Spinal cord (tissue), 10 donors: Measurements from ENCODE around the gene ECPAS. TPM values are rescaled to one million over a fixed set of nuclear protein-coding genes. Genes with fewer than 3 reads are reported as not detected.

Source experiments
- DNase-seq, 6 donors: peaks; one replicate each; pipeline versions ENCODE4 v3.0.0 to v3.0.0-alpha.2; 2013 to 2015; ENCODE audit warnings: low spot score in 6 of 6, low read depth in 4 of 6
- H3K27ac ChIP-seq: one replicate; pipeline ENCODE4 v1.5.1; 2013; ENCODE audit warnings: low read depth, low read length, control low read depth
- H3K27me3 ChIP-seq: one replicate; pipeline ENCODE4 v1.6.1; 2013; ENCODE audit warnings: low read length; ENCODE audit not compliant: control insufficient read depth, insufficient read depth
- H3K36me3 ChIP-seq: one replicate; pipeline ENCODE4 v1.6.1; 2013; ENCODE audit warnings: low read length; ENCODE audit not compliant: control insufficient read depth, insufficient read depth
- H3K4me1 ChIP-seq: one replicate; pipeline ENCODE4 v1.6.1; 2013; ENCODE audit warnings: low read length; ENCODE audit not compliant: control insufficient read depth, insufficient read depth
- H3K4me3 ChIP-seq: one replicate; pipeline ENCODE4 v1.5.1; 2013; ENCODE audit warnings: low read depth, low read length, control low read depth
- H3K9me3 ChIP-seq: one replicate; pipeline ENCODE4 v1.6.1; 2013; ENCODE audit warnings: low read length; ENCODE audit not compliant: control insufficient read depth, insufficient read depth
- WGBS: methylation state at CpG from one replicate; pipeline ENCODE4 v1.1.5; 2013; ENCODE audit warnings: missing lambda C conversion rate; ENCODE audit not compliant: insufficient coverage; 5-methylcytosine and 5-hydroxymethylcytosine counted together
- polyA plus RNA-seq, 2 donors: library from polyadenylated mRNA; unstranded; fragments of 120-200 nt; gene quantifications; one replicate each; pipeline ENCODE4 v1.2.1, GENCODE V29; 2013; ENCODE audit not compliant: insufficient read length in 2 of 2
- total RNA-seq, 2 donors: library from RNA; depleted of rRNA in 1 of 2; stranded (reverse); fragments of 120-200 nt in 1 of 2; fragments of >200 nt in 1 of 2; gene quantifications; one replicate each; pipeline versions ENCODE4 v1.2.3 to v1.2.4, GENCODE V29; 2013 to 2014
- donor health status: healthy.

Gene ECPAS
- total and polyA plus RNA-seq, 4 donors = 64.4 to 120 (median 74.0) TPM

DNA sequence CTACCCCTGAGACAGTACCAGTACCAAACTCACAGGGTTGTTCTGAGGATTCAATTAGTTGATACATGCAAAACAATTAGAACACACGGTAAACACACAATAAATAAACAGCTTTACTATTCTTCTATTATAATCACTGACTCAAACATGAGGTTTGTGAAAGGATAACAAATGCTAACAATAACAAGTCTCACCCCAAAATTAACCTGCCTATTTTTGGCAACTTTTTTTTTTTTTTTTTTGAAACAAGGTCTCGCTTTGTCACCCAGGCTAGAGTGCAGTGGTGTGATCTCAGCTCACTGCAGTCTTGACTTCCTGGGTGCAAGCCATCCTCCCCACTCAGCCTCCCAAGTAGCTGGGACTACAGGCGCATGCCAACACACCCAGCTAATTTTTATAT, 6.5 kb downstream of the ECPAS start:
- H3K36me3 ChIP-seq = no peaks in the 10 kb centered on the region
- no peak overlapping the region for H3K27ac ChIP-seq
- peaks cover 3% of the 10 kb centered on the region for H3K4me1 ChIP-seq
- no peak overlapping the region for H3K4me3 ChIP-seq
- DNase-seq = no peak
- WGBS = no CpG with 5 or more reads among the region's 3 CpGs
- H3K27me3 ChIP-seq = no peaks in the 10 kb centered on the region
- H3K9me3 ChIP-seq = no peaks in the 10 kb centered on the region

DNA sequence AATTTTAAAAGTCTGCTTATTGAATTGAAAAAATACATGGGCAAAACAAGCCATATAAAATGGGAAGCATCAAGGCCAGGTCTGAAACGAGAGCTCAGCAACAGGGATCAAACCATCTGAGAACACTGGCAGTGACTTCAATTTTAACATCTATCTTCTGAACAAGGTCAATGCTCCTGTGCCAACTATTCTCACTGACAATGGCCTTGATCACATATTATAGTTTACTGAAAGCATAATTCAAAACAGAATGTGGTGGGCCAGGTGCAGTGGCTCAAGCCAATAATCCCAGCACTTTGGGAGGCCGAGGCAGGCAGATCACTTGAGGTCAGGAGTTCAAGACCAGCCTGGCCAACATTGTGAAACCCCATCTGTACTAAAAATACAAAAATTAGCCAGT, 9.0 kb downstream of the ECPAS start:
- no peak for DNase-seq
- H3K4me3 ChIP-seq = no peak overlapping the region
- no peaks in the 10 kb centered on the region for H3K27me3 ChIP-seq
- no peak overlapping the region for H3K27ac ChIP-seq
- peaks cover 3% of the 10 kb centered on the region for H3K36me3 ChIP-seq
- no peaks in the 10 kb centered on the region for H3K4me1 ChIP-seq
- no peaks in the 10 kb centered on the region for H3K9me3 ChIP-seq
- WGBS = 83% methylated on average over 1 of the region's 2 CpGs

DNA sequence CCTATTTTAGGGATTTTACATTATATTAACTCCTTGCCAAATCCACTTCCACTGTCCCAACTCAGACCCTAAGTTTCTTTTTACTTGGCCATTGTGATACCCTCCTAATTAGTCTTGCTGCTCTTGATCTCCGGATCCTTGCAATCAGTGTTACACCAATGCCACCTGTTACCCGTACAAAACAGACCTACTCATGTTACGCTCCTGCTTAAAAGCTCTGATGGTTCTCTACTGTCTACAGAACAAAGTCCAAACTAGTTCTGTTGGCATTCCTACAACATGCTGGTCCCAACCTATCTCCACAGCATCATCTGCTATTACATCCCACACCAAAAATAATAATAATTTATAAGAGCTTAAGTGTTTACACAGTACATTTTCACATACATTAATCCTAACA, 9.8 kb downstream of the ECPAS start:
- 75% methylated on average over 3 of the region's 3 CpGs for WGBS
- Histone ChIP-seq H3K4me1 (no peaks in the 10 kb centered on the region), H3K27me3 (no peaks in the 10 kb centered on the region), H3K36me3 (peaks cover 3% of the 10 kb centered on the region), H3K9me3 (no peaks in the 10 kb centered on the region), H3K4me3 (no peak overlapping the region), H3K27ac (no peak overlapping the region)
- no peak for DNase-seq

DNA sequence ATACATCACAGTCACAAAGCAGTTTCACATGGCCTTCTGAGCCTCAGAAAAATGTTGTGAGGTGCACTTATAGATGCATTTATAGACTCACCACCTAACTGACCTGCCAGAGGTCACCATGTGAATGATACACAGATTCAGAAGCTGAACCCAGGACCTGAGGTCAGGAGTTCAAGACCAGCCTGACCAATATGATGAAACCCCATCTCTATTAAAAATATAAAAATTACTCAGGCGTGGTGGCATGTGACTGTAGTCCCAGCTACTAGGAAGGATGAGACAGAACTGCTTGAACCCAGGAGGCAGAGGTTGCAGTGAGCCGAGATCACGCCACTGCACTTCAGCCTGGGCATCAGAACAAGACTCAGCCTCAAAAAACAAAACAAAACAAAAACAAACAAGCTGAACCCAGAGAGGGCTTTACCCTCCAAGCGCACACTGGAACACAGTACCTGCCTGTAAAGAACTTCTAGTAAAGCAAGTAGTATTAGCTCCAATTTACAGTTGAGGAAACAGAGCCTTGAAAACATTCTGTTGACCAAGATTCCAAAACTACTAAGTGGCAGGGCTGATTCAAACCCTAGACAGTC, 16.3 kb downstream of the ECPAS start:
- H3K27ac ChIP-seq = no peak overlapping the region
- no peaks in the 10 kb centered on the region for H3K4me1 ChIP-seq
- no peak overlapping the region for H3K4me3 ChIP-seq
- H3K36me3 ChIP-seq = peaks cover 3% of the 10 kb centered on the region
- H3K9me3 ChIP-seq = no peaks in the 10 kb centered on the region
- H3K27me3 ChIP-seq = no peaks in the 10 kb centered on the region
- no peak for DNase-seq
- 92% methylated on average over 4 of the region's 4 CpGs for WGBS

DNA sequence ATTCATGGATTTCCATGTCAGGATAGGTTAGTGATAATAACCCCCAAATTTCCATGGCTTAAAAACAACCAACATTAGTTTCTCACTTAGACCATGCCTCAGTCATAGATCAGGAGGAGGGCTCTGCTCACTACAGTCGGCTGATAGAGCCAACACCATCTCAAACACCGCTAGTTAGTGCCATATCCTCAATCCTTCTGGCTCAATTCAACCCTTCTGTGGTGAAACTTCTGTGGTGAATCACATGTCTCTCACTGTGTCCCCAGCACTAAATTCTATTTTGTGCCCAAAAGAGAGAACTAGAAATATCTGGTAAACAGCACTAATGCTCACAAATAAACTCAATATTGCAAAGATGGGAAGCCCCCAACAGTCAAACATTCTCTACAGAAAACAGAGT, 21.1 kb downstream of the ECPAS start:
- WGBS = 92% methylated on average over 2 of the region's 2 CpGs
- H3K4me1 ChIP-seq = no peaks in the 10 kb centered on the region
- H3K4me3 ChIP-seq = no peak overlapping the region
- H3K36me3 ChIP-seq = no peaks in the 10 kb centered on the region
- no peak for DNase-seq
- H3K27me3 ChIP-seq = no peaks in the 10 kb centered on the region
- peaks cover 2% of the 10 kb centered on the region for H3K9me3 ChIP-seq
- H3K27ac ChIP-seq = no peak overlapping the region

DNA sequence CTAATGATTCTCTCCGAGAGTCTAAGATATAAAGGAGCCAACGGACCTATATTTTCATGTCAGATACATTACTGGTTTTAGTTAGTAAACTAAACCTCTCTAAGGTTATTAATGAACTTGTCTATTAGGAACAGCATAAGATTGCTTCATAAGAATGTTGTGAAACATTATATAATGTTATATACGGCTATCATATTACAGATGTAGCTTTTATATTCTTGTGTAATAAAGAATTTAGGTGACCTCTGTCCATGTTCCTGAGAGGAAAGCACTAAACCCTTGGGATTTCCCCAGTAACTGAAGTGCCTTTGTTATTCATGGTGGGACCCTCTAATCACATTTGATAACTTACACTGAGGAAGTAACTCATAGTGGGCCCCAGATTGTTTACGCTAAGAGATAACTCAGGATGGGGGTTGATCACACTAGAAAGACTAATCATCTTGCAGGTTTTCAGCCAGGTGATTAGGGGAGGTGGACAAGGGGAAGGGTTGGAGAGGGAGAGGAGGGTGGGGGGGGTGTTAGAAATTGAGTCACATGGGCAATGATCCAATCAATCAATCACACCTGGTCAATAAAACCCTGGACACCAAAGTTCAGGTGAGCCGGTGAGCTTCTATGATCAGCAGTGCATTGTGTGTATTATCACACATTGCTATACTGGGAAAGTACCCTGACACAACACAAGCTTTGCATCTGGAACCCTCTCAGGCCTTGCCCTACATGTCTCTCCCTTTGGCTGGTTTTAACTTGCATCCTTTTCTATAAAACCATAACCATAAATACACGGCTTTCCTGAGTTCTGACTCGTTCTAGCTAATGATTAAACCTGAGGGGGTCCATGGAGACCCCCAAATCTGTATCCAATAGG, 25.8 kb downstream of the ECPAS start:
- Histone ChIP-seq H3K36me3 (no peaks in the 10 kb centered on the region), H3K4me3 (no peak overlapping the region), H3K27ac (no peak overlapping the region), H3K27me3 (no peaks in the 10 kb centered on the region), H3K4me1 (no peaks in the 10 kb centered on the region), H3K9me3 (peaks cover 2% of the 10 kb centered on the region)
- DNase-seq = no peak
- 100% methylated on average over 1 of the region's 7 CpGs for WGBS

DNA sequence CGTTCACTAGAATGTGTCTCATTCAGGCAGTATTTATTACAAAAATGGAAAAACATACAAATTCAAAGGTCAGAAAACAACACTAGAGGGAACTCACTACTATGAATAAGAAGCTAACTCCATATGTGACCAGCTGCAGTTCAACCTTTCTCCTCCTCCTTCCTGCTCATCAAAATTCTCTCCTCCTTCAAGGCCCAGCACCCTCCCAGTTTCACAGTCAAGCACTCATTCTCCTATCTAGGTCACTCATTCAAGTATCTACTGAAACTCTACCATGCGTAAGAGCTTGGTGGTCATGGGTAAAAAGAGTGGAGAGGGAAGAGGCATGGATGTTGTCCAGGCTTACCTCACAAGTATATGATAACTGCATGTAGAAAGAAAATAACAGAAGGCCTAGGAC, 27.7 kb downstream of the ECPAS start:
- H3K4me3 ChIP-seq = no peak overlapping the region
- no peaks in the 10 kb centered on the region for H3K36me3 ChIP-seq
- WGBS = no CpG with 5 or more reads among the region's 2 CpGs
- no peaks in the 10 kb centered on the region for H3K4me1 ChIP-seq
- no peak overlapping the region for H3K27ac ChIP-seq
- H3K9me3 ChIP-seq = peaks cover 2% of the 10 kb centered on the region
- DNase-seq = peak in 1 of 6 donors; percentile 34
- no peaks in the 10 kb centered on the region for H3K27me3 ChIP-seq

DNA sequence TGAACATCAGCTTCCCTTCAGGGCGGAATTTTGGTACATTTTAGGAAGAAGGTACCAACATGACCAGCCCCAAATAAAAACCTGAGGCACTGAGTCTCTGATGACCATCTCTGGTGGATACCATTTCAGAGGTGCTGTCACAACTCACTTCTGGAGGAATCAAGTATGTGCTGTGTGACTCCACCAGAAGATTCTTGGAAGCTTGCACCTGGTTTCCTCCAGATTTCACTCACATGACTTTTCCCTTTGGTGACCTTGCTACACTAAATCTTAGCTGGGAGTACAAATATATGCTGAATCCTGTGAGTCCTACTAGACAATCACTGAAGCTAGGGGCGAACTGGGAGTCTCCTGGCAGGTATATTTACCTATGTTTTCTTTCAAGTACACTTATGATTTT, 28.5 kb downstream of the ECPAS start:
- no peak overlapping the region for H3K27ac ChIP-seq

DNA sequence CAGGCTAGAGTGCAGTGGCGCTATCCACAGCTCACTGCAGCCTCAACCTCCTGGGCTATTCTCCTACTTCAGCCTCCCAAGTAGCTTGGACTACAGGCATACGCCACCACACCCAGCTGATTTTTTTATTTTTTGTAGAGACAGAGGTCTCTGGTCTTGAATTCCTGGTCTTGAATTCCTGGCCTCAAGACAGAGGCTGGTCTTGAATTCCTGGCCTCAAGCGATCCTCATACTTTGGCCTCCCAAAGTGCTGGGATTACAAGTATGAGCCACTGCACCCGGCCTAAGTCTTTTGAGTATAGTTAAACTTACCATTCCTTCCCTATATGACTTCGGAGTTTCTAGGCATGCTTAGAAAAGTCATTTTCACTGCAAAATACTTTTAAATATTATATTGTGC, 29.4 kb downstream of the ECPAS start:
- Histone ChIP-seq H3K4me3 (no peak overlapping the region), H3K9me3 (no peaks in the 10 kb centered on the region), H3K27ac (no peak overlapping the region), H3K4me1 (no peaks in the 10 kb centered on the region), H3K36me3 (no peaks in the 10 kb centered on the region), H3K27me3 (no peaks in the 10 kb centered on the region)
- 100% methylated on average over 1 of the region's 5 CpGs for WGBS
- DNase-seq = no peak

More for the DNA sequence above, 28.5 kb downstream of the ECPAS start:
- no CpG with 5 or more reads among the region's 2 CpGs for WGBS
- DNase-seq = no peak
- no peaks in the 10 kb centered on the region for H3K9me3 ChIP-seq
- no peaks in the 10 kb centered on the region for H3K36me3 ChIP-seq
- no peaks in the 10 kb centered on the region for H3K4me1 ChIP-seq
- no peak overlapping the region for H3K4me3 ChIP-seq
- H3K27me3 ChIP-seq = no peaks in the 10 kb centered on the region

DNA sequence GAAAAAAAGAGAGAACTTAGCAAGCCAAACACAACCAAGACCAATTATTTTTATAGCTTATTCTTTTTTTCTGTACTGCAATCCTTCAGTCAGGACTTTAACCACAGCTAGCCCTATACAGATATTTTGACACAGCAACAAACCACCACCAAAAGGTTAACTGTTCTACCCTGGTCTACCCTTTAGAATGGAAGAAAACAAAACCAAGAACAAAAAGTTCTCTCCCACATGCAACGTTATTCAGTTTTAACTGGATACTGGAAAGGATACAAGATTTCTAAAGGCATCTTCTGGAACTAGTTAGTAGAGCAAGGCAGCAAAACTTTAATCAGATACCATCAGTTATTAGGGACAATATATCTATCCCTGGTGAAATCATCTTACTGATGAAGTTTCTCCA, 32.6 kb downstream of the ECPAS start:
- H3K27ac ChIP-seq = no peak overlapping the region
- H3K27me3 ChIP-seq = no peaks in the 10 kb centered on the region
- no peaks in the 10 kb centered on the region for H3K9me3 ChIP-seq
- no peak overlapping the region for H3K4me3 ChIP-seq
- H3K36me3 ChIP-seq = no peaks in the 10 kb centered on the region
- no peaks in the 10 kb centered on the region for H3K4me1 ChIP-seq
- DNase-seq = no peak
- no CpG with 5 or more reads among the region's 1 CpG for WGBS
